Fibroblast of lung (primary cell): ENCODE data around the gene ST6GALNAC5. TPM values are rescaled to one million over a fixed set of nuclear protein-coding genes. Genes with fewer than 3 reads are reported as not detected.
A peak's percentile ranks its signal among the peaks of the same experiment; 100 is the strongest.

Source experiments
- DNase-seq, 2 donors: peaks; one replicate each; pipeline versions ENCODE4 v3.0.0 to v3.0.0-alpha.2; 2010; ENCODE audit warnings: low read depth in 2 of 2
- H2AFZ ChIP-seq: 2 replicates; pipeline ENCODE4 v1.5.1; 2012; ENCODE audit warnings: low read length, control low read depth, inconsistent platforms
- H3K27ac ChIP-seq: 2 replicates; pipeline ENCODE4 v1.5.1; 2011; ENCODE audit warnings: low read length, control low read depth; ENCODE audit not compliant: insufficient read depth
- H3K27me3 ChIP-seq: 2 replicates; pipeline ENCODE4 v1.5.1; 2011; ENCODE audit warnings: mild to moderate bottlenecking, low read length; ENCODE audit not compliant: control insufficient read depth, insufficient read depth
- H3K36me3 ChIP-seq: 2 replicates; pipeline ENCODE4 v1.5.1; 2011; ENCODE audit warnings: low read length; ENCODE audit not compliant: control insufficient read depth, insufficient read depth
- H3K4me1 ChIP-seq: 2 replicates; pipeline ENCODE4 v1.5.1; 2011; ENCODE audit warnings: low read length; ENCODE audit not compliant: control insufficient read depth, insufficient read depth; ENCODE audit errors: extremely low read depth
- H3K4me2 ChIP-seq: 2 replicates; pipeline ENCODE4 v1.5.1; 2011; ENCODE audit warnings: low read length, control low read depth; ENCODE audit not compliant: insufficient read depth; ENCODE audit errors: extremely low read depth
- H3K4me3 ChIP-seq, 4 experiments: fragments of 200-600 bp in 1 of 4; sonication (generic) in 1 of 4; replicated peaks in 1 of 4; 2 replicates each; pipeline ENCODE4 v1.5.1; 2011 to 2016; ENCODE audit warnings: low read length in 4 of 4, low read depth in 3 of 4, mild to moderate bottlenecking in 3 of 4, control low read depth in 2 of 4, inconsistent platforms in 1 of 4, mixed read lengths in 1 of 4; ENCODE audit not compliant: insufficient read depth in 1 of 4; ENCODE audit errors: control extremely low read depth in 1 of 4
- H3K79me2 ChIP-seq: 2 replicates; pipeline ENCODE4 v1.5.1; 2012; ENCODE audit warnings: mild to moderate bottlenecking, low read length, inconsistent platforms; ENCODE audit not compliant: control insufficient read depth, insufficient read depth
- H3K9ac ChIP-seq: 2 replicates; pipeline ENCODE4 v1.5.1; 2011; ENCODE audit warnings: mild to moderate bottlenecking, low read length, control low read depth; ENCODE audit not compliant: insufficient read depth
- H3K9me3 ChIP-seq: 2 replicates; pipeline ENCODE4 v1.5.1; 2012; ENCODE audit warnings: low read depth, low read length; ENCODE audit not compliant: control insufficient read depth, insufficient read depth
- H4K20me1 ChIP-seq: 2 replicates; pipeline ENCODE4 v1.5.1; 2011; ENCODE audit warnings: low read length; ENCODE audit not compliant: control insufficient read depth, insufficient read depth; ENCODE audit errors: extremely low read depth
- EZH2 ChIP-seq: IDR thresholded peaks from 2 replicates; pipeline ENCODE4 v1.5.1; 2012; ENCODE audit warnings: low read length, control low read depth, mild to moderate bottlenecking; ENCODE audit errors: missing control alignments
- polyA plus RNA-seq, 2 donors: library from polyadenylated mRNA; depleted of rRNA in 1 of 2; stranded (reverse) in 1 of 2; unstranded in 1 of 2; fragments of >200 nt; gene quantifications; 2 replicates each; pipeline ENCODE4 v1.2.1, GENCODE V29; 2011 to 2012; ENCODE audit warnings: missing spikeins in 1 of 2
- total RNA-seq: library from RNA; depleted of rRNA; stranded (reverse); fragments of >200 nt; gene quantifications from 2 replicates; pipeline ENCODE4 v1.2.1, GENCODE V29; 2014
- TF ChIP-seq, protein P1 (sequence below), 2 donors: IDR thresholded peaks in 1 of 2; conservative IDR thresholded peaks in 1 of 2; 1 replicate in 1 of 2; 2 replicates in 1 of 2; pipeline ENCODE4 v1.5.1; 2011 to 2012; ENCODE audit warnings: low read length in 2 of 2, control low read depth in 1 of 2, inconsistent platforms in 1 of 2, low read depth in 1 of 2, mild to moderate bottlenecking in 1 of 2

The ST6GALNAC5 gene
- total and polyA plus RNA-seq, 2 donors (not counting 1 experiment from before 2014, with no cell fraction given), result 0.37 to 0.83 TPM

DNA sequence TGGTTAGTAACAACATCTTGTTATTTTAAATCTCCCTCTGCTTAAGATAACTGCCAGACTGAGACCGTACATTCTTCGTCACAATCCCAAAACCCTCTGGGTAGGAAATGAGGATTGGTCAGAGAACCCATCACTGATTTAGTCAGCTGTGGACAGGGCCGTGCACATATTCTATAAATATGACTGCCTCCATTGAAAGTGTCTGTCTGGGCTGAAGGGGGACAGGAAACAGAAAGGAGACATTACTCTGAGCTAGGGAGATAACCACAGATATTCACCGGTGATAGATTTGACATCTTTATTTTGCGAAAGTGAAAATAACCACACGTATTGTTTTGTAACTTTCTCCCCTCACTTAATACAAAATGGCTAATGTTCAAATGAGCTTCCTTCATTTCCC lies 36.9 kb upstream of the ST6GALNAC5 start:
- no peak overlapping the region for H2AFZ ChIP-seq
- H3K27me3 ChIP-seq, result no peaks in the 10 kb centered on the region
- H3K27ac ChIP-seq, result no peak overlapping the region
- H3K36me3 ChIP-seq, result no peaks in the 10 kb centered on the region
- H3K4me3 ChIP-seq, result no peak overlapping the region
- no peaks in the 10 kb centered on the region for H3K79me2 ChIP-seq
- TF ChIP-seq, protein P1, sequence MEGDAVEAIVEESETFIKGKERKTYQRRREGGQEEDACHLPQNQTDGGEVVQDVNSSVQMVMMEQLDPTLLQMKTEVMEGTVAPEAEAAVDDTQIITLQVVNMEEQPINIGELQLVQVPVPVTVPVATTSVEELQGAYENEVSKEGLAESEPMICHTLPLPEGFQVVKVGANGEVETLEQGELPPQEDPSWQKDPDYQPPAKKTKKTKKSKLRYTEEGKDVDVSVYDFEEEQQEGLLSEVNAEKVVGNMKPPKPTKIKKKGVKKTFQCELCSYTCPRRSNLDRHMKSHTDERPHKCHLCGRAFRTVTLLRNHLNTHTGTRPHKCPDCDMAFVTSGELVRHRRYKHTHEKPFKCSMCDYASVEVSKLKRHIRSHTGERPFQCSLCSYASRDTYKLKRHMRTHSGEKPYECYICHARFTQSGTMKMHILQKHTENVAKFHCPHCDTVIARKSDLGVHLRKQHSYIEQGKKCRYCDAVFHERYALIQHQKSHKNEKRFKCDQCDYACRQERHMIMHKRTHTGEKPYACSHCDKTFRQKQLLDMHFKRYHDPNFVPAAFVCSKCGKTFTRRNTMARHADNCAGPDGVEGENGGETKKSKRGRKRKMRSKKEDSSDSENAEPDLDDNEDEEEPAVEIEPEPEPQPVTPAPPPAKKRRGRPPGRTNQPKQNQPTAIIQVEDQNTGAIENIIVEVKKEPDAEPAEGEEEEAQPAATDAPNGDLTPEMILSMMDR (conservative IDR thresholded peaks at IDR 0.05 in 1 of 2, IDR thresholded peaks at IDR 0.05 in 1 of 2; ENCODE audit: low read depth in 1 of 2, low read length in 2 of 2), result no peak
- TF ChIP-seq EZH2, result no peak
- no peak overlapping the region for H3K9ac ChIP-seq
- no peaks in the 10 kb centered on the region for H4K20me1 ChIP-seq
- H3K9me3 ChIP-seq, result no peaks in the 10 kb centered on the region
- H3K4me1 ChIP-seq, result no peaks in the 10 kb centered on the region
- no peak overlapping the region for H3K4me2 ChIP-seq
- DNase-seq, result no peak

DNA sequence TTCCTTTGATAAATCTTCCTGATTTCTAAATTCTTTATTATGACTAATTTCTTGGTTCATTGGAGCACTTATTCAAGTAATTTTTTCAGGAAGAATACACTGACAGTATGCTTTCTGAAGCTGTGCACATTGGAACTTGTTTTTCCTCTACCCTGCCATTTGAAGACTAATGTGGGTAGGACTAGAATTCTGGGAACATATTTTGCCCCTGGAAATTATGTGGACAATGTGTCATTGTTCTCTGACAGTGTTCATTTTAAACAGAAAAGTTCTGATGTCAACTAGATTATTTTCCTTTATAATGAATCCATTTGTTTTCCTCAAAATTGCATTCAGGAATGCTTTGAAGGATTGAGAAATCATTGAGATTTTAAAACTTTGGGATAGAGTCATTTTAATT lies 34.8 kb upstream of the ST6GALNAC5 start:
- TF ChIP-seq EZH2, result no peak
- TF ChIP-seq, protein P1 (conservative IDR thresholded peaks at IDR 0.05 in 1 of 2, IDR thresholded peaks at IDR 0.05 in 1 of 2; ENCODE audit: low read depth in 1 of 2, low read length in 2 of 2), result no peak
- DNase-seq, result peak in 1 of 2 donors; percentile 14
- Histone ChIP-seq H3K79me2 (no peaks in the 10 kb centered on the region), H3K4me2 (no peak overlapping the region), H3K36me3 (no peaks in the 10 kb centered on the region), H2AFZ (no peak overlapping the region), H3K9me3 (no peaks in the 10 kb centered on the region), H3K9ac (no peak overlapping the region), H3K4me1 (no peaks in the 10 kb centered on the region), H3K27me3 (no peaks in the 10 kb centered on the region), H4K20me1 (no peaks in the 10 kb centered on the region), H3K4me3 (no peak overlapping the region), H3K27ac (no peak overlapping the region)

DNA sequence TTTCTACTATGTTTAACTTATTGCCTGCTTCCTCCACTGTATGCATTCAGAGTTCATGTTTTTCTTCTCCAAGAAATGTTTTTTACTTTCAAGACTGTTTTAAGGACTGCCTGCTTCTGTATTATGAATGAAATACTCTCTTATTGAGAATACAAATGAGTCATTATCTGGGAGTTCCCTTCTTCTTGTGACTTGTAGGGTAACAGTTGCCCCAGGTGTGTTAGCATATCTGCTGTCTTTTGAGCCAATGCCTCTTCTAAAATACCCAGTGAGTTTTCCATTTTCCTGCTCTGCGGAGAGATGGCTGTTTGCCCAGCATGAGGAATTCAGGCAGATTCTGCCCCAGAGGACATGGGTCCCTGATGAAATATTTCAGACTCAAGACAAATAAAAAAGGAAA lies 34.1 kb upstream of the ST6GALNAC5 start:
- H3K36me3 ChIP-seq, result no peaks in the 10 kb centered on the region
- no peaks in the 10 kb centered on the region for H3K79me2 ChIP-seq
- no peak overlapping the region for H3K4me2 ChIP-seq
- no peaks in the 10 kb centered on the region for H3K9me3 ChIP-seq
- H3K27me3 ChIP-seq, result no peaks in the 10 kb centered on the region
- no peak overlapping the region for H3K4me3 ChIP-seq
- no peaks in the 10 kb centered on the region for H3K4me1 ChIP-seq
- no peaks in the 10 kb centered on the region for H4K20me1 ChIP-seq
- no peak overlapping the region for H2AFZ ChIP-seq
- TF ChIP-seq, protein P1 (conservative IDR thresholded peaks at IDR 0.05 in 1 of 2, IDR thresholded peaks at IDR 0.05 in 1 of 2; ENCODE audit: low read depth in 1 of 2, low read length in 2 of 2), result no peak
- no peak for TF ChIP-seq EZH2
- H3K9ac ChIP-seq, result no peak overlapping the region
- no peak for DNase-seq
- no peak overlapping the region for H3K27ac ChIP-seq
